GM23338 (cell line): Measurements from ENCODE around the gene TRIM8. TPM values are rescaled to one million over a fixed set of nuclear protein-coding genes. Genes with fewer than 3 reads are reported as not detected.

Source experiments
- ATAC-seq: fragments of 200-7000 bp; cut with Tn5 transposase; 3 replicates; pipeline ENCODE4 v1.9.1; 2020
- DNase-seq: peaks from one replicate; pipeline ENCODE4 v3.0.0-alpha.2; 2015; ENCODE audit warnings: low spot score
- H2AFZ ChIP-seq: fragments of 200-600 bp; sonication (generic); 2 replicates; pipeline ENCODE4 v1.8.0; 2016; ENCODE audit warnings: antibody characterized with exemption, mild to moderate bottlenecking, moderate library complexity
- H3F3A ChIP-seq: fragments of 200-600 bp; sonication (generic); replicated peaks from 2 replicates; pipeline ENCODE4 v1.8.0; 2017; ENCODE audit warnings: antibody characterized with exemption, mixed run types, low read depth
- H3K27ac ChIP-seq: fragments of 200-600 bp; sonication (generic); 2 replicates; pipeline ENCODE4 v1.6.1; 2016; ENCODE audit warnings: low read depth
- H3K27me3 ChIP-seq: fragments of 200-600 bp; sonication (generic); 2 replicates; pipeline ENCODE4 v1.8.0; 2016; ENCODE audit warnings: mild to moderate bottlenecking, mixed run types, moderate library complexity; ENCODE audit not compliant: insufficient read depth
- H3K36me3 ChIP-seq: fragments of 200-600 bp; sonication (generic); 2 replicates; pipeline ENCODE4 v1.8.0; 2016; ENCODE audit warnings: mild to moderate bottlenecking; ENCODE audit not compliant: insufficient read depth
- H3K4me1 ChIP-seq: fragments of 200-600 bp; sonication (generic); 2 replicates; pipeline ENCODE4 v1.8.0; 2016; ENCODE audit warnings: mild to moderate bottlenecking, moderate library complexity; ENCODE audit not compliant: insufficient read depth
- H3K4me2 ChIP-seq: fragments of 200-600 bp; sonication (generic); 2 replicates; pipeline ENCODE4 v1.7.1; 2017; ENCODE audit warnings: mixed run types
- H3K4me3 ChIP-seq: fragments of 200-600 bp; sonication (generic); 2 replicates; pipeline ENCODE4 v1.6.1; 2016; ENCODE audit warnings: mixed run types
- H3K79me2 ChIP-seq: fragments of 200-600 bp; sonication (generic); replicated peaks from 2 replicates; pipeline ENCODE4 v1.8.0; 2017; ENCODE audit warnings: mild to moderate bottlenecking; ENCODE audit not compliant: insufficient read depth
- H3K9me2 ChIP-seq: fragments of 200-600 bp; sonication (generic); 2 replicates; pipeline ENCODE4 v1.8.0; 2017; ENCODE audit not compliant: insufficient read depth
- H4K20me1 ChIP-seq: fragments of 200-600 bp; sonication (generic); replicated peaks from 2 replicates; pipeline ENCODE4 v1.8.0; 2017; ENCODE audit warnings: mild to moderate bottlenecking; ENCODE audit not compliant: insufficient read depth
- H3K27ac Mint-ChIP-seq: 2 replicates; pipeline ENCODE4 v1.8.0; 2020; ENCODE audit warnings: inconsistent platforms, mild to moderate bottlenecking, moderate library complexity, mixed read lengths
- H3K27me3 Mint-ChIP-seq: 3 replicates; pipeline ENCODE4 v1.8.0; 2022; ENCODE audit warnings: low read depth, mild to moderate bottlenecking, moderate library complexity, mixed read lengths, inconsistent platforms; ENCODE audit not compliant: insufficient read depth, poor library complexity
- H3K36me3 Mint-ChIP-seq: 3 replicates; pipeline ENCODE4 v1.8.0; 2021; ENCODE audit warnings: low read depth, mild to moderate bottlenecking, inconsistent platforms, moderate library complexity, mixed read lengths
- H3K4me1 Mint-ChIP-seq: 3 replicates; pipeline ENCODE4 v1.8.0; 2020; ENCODE audit warnings: mild to moderate bottlenecking, inconsistent platforms, mixed read lengths
- H3K4me3 Mint-ChIP-seq: 3 replicates; pipeline ENCODE4 v1.8.0; 2021; ENCODE audit warnings: moderate library complexity, mild to moderate bottlenecking, inconsistent platforms, mixed read lengths
- H3K9me3 Mint-ChIP-seq: 3 replicates; pipeline ENCODE4 v1.8.0; 2020; ENCODE audit warnings: moderate library complexity, mild to moderate bottlenecking, inconsistent platforms, mixed read lengths
- JUNB ChIP-seq: IDR thresholded peaks from one replicate; pipeline ENCODE4 v1.6.1; 2016; ENCODE audit warnings: antibody characterized with exemption; ENCODE audit not compliant: unreplicated experiment
- NANOG ChIP-seq: IDR thresholded peaks from 2 replicates; pipeline ENCODE4 v1.6.1; 2016; ENCODE audit warnings: antibody characterized with exemption, borderline replicate concordance
- STAT1 ChIP-seq: IDR thresholded peaks from one replicate; pipeline ENCODE4 v1.6.1; 2016; ENCODE audit warnings: antibody characterized with exemption; ENCODE audit not compliant: unreplicated experiment
- polyA plus RNA-seq: library from polyadenylated mRNA; unstranded; fragments of >200 nt; fragmentation: Nextera tagmentation; extraction: Ambion mirVana; gene quantifications from 2 replicates; pipeline ENCODE4 v1.2.1, GENCODE V29; 2016
- total RNA-seq: library from RNA; depleted of rRNA; stranded (reverse); fragments of >200 nt; shearing (Covaris generic); gene quantifications from 2 replicates; pipeline ENCODE4 v1.2.3, GENCODE V29; 2014
- TF ChIP-seq, protein P1 (sequence below): IDR thresholded peaks from 2 replicates; pipeline ENCODE4 v1.6.1; 2016; ENCODE audit warnings: antibody characterized with exemption
- TF ChIP-seq, protein P2 (sequence below): IDR thresholded peaks from one replicate; pipeline ENCODE4 v1.6.1; 2018; ENCODE audit warnings: antibody characterized with exemption; ENCODE audit not compliant: unreplicated experiment

TRIM8 gene
- total and polyA plus RNA-seq, 2 experiments from 2014 or later, result 15.1 to 36.7 TPM

DNA sequence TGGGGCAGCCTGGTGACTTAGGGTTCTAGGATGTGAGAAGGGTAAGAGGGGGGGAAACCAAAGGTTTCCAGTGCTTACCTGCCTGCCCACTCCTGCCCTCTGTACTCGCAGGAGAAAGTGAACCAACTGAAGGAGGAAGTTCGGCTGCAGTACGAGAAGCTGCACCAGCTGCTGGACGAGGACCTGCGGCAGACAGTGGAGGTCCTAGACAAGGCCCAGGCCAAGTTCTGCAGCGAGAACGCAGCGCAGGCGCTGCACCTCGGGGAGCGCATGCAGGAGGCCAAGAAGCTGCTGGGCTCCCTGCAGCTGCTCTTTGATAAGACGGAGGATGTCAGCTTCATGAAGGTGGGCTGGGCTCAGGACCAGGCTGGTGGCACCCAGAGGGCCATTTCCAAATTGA is 10.7 kb downstream of the TRIM8 start:
- no peak for TF ChIP-seq STAT1
- TF ChIP-seq, protein P1, sequence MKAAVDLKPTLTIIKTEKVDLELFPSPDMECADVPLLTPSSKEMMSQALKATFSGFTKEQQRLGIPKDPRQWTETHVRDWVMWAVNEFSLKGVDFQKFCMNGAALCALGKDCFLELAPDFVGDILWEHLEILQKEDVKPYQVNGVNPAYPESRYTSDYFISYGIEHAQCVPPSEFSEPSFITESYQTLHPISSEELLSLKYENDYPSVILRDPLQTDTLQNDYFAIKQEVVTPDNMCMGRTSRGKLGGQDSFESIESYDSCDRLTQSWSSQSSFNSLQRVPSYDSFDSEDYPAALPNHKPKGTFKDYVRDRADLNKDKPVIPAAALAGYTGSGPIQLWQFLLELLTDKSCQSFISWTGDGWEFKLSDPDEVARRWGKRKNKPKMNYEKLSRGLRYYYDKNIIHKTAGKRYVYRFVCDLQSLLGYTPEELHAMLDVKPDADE, result no peak
- TF ChIP-seq, protein P2, sequence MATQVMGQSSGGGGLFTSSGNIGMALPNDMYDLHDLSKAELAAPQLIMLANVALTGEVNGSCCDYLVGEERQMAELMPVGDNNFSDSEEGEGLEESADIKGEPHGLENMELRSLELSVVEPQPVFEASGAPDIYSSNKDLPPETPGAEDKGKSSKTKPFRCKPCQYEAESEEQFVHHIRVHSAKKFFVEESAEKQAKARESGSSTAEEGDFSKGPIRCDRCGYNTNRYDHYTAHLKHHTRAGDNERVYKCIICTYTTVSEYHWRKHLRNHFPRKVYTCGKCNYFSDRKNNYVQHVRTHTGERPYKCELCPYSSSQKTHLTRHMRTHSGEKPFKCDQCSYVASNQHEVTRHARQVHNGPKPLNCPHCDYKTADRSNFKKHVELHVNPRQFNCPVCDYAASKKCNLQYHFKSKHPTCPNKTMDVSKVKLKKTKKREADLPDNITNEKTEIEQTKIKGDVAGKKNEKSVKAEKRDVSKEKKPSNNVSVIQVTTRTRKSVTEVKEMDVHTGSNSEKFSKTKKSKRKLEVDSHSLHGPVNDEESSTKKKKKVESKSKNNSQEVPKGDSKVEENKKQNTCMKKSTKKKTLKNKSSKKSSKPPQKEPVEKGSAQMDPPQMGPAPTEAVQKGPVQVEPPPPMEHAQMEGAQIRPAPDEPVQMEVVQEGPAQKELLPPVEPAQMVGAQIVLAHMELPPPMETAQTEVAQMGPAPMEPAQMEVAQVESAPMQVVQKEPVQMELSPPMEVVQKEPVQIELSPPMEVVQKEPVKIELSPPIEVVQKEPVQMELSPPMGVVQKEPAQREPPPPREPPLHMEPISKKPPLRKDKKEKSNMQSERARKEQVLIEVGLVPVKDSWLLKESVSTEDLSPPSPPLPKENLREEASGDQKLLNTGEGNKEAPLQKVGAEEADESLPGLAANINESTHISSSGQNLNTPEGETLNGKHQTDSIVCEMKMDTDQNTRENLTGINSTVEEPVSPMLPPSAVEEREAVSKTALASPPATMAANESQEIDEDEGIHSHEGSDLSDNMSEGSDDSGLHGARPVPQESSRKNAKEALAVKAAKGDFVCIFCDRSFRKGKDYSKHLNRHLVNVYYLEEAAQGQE, result no peak
- TF ChIP-seq JUNB, result no peak
- TF ChIP-seq NANOG, result no peak
- Mint-ChIP-seq H3K4me3 (no peak overlapping the region), H3K4me1 (peaks cover 42% of the 10 kb centered on the region), H3K27me3 (peaks cover 10% of the 10 kb centered on the region), H3K9me3 (no peaks in the 10 kb centered on the region), H3K36me3 (peaks cover 25% of the 10 kb centered on the region), H3K27ac (no peak overlapping the region)
- no peak overlapping the region for H2AFZ ChIP-seq
- H3F3A ChIP-seq, result no peaks in the 10 kb centered on the region
- no peaks in the 10 kb centered on the region for H3K36me3 ChIP-seq
- ATAC-seq, result no peak
- DNase-seq, result no peak
- no peaks in the 10 kb centered on the region; the same call in 1 of the 2 replicates for H4K20me1 ChIP-seq
- H3K27ac ChIP-seq, result no peak overlapping the region
- H3K4me2 ChIP-seq, result no peak overlapping the region
- H3K4me3 ChIP-seq, result no peak overlapping the region
- H3K79me2 ChIP-seq, result peaks cover 31% of the 10 kb centered on the region
- no peaks in the 10 kb centered on the region for H3K27me3 ChIP-seq
- no peaks in the 10 kb centered on the region for H3K9me2 ChIP-seq
- peaks cover 20% of the 10 kb centered on the region for H3K4me1 ChIP-seq

DNA sequence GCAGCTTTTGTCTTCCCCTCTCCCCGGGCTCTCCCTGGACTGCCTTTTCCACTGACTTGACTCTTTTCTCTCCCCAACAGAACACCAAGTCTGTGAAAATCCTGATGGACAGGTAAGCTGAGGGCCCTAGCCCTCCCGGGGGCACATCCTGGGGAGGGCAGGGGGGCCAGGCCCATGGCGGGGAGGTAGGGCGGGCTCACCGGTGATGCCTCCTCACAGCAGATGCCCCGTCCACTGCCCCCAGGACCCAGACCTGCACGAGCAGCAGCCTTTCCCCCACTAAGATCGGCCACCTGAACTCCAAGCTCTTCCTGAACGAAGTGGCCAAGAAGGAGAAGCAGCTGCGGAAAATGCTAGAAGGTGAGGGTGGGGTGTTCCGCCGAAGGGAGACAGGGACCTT is 11.7 kb downstream of the TRIM8 start:
- Histone ChIP-seq H3K36me3 (no peaks in the 10 kb centered on the region), H3F3A (no peaks in the 10 kb centered on the region), H2AFZ (no peak overlapping the region), H3K4me2 (no peak overlapping the region), H4K20me1 (no peaks in the 10 kb centered on the region; the same call in 1 of the 2 replicates), H3K79me2 (peaks cover 20% of the 10 kb centered on the region), H3K4me1 (peaks cover 15% of the 10 kb centered on the region; the same call in 1 of the 2 replicates), H3K4me3 (no peak overlapping the region), H3K27ac (no peak overlapping the region), H3K27me3 (no peaks in the 10 kb centered on the region), H3K9me2 (no peaks in the 10 kb centered on the region)
- Mint-ChIP-seq H3K36me3 (peaks cover 25% of the 10 kb centered on the region), H3K27ac (no peak overlapping the region), H3K9me3 (no peaks in the 10 kb centered on the region), H3K27me3 (peaks cover 14% of the 10 kb centered on the region), H3K4me3 (no peak overlapping the region), H3K4me1 (peaks cover 35% of the 10 kb centered on the region)
- no peak for ATAC-seq
- DNase-seq, result no peak
- TF ChIP-seq JUNB (no peak), STAT1 (no peak)
